ENCODE data around the gene MYO15A.
"Not testable (repeated sequence)": the region's sequence is repeated elsewhere in the genome, so short reads cannot be mapped to it uniquely, and the experiment has no call there.

DNA sequence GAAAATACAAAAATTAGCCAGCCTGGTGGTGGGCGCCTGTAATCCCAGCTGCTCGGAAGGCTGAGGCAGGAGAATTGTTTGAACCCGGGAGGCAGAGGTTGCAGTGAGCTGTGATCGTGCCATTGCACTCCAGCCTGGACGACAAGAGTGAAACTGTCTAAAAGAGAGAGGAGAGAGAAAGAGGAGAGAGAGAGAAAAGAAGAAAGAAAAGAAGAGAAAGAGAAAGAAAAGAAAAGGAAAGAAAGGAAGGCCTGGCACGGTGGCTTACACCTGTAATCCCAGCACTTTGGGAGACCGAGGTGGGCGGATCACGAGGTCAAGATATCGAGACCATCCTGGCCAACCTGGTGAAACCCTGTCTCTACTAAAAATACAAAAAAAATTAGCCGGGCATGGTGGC lies 108.3 kb downstream of the MYO15A start:
- TF ChIP-seq, protein P1, sequence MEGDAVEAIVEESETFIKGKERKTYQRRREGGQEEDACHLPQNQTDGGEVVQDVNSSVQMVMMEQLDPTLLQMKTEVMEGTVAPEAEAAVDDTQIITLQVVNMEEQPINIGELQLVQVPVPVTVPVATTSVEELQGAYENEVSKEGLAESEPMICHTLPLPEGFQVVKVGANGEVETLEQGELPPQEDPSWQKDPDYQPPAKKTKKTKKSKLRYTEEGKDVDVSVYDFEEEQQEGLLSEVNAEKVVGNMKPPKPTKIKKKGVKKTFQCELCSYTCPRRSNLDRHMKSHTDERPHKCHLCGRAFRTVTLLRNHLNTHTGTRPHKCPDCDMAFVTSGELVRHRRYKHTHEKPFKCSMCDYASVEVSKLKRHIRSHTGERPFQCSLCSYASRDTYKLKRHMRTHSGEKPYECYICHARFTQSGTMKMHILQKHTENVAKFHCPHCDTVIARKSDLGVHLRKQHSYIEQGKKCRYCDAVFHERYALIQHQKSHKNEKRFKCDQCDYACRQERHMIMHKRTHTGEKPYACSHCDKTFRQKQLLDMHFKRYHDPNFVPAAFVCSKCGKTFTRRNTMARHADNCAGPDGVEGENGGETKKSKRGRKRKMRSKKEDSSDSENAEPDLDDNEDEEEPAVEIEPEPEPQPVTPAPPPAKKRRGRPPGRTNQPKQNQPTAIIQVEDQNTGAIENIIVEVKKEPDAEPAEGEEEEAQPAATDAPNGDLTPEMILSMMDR (IDR thresholded peaks at IDR 0.05) = not testable (repeated sequence)
- not testable (repeated sequence) for TF ChIP-seq POLR2A (IDR thresholded peaks at IDR 0.05)
